OCI-LY7 (cell line): Measurements from ENCODE around the gene ZNF445.
"Not testable (repeated sequence)": the region's sequence is repeated elsewhere in the genome, so short reads cannot be mapped to it uniquely, and the experiment has no call there.

Experiments used
- EZH2phosphoT487 ChIP-seq: fragments of 200-600 bp; sonication (generic); IDR thresholded peaks from 2 replicates; pipeline ENCODE4 v1.6.1; 2018; ENCODE audit warnings: low read depth, borderline replicate concordance, mild to moderate bottlenecking, mixed run types, antibody characterized with exemption, low read length, moderate library complexity, mixed read lengths
- TF ChIP-seq, protein P1 (sequence below): fragments of 200-600 bp; sonication (generic); conservative IDR thresholded peaks from 2 replicates; pipeline ENCODE4 v1.5.1; 2014; ENCODE audit warnings: mild to moderate bottlenecking, antibody characterized with exemption, low read length, moderate library complexity, mixed read lengths

DNA sequence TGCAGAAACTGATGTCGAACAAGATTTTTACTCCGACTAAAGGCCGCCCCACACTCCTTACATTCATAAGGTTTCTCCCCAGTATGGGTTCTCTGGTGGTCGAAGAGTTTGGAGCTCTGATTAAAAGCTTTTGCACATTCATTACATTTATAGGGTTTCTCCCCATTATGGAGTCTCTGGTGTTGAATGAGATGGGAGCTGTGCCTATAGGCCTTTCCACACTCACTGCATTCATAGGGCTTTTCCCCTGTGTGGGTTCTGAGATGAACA, 22.4 kb upstream of the ZNF445 start:
- TF ChIP-seq, protein P1, sequence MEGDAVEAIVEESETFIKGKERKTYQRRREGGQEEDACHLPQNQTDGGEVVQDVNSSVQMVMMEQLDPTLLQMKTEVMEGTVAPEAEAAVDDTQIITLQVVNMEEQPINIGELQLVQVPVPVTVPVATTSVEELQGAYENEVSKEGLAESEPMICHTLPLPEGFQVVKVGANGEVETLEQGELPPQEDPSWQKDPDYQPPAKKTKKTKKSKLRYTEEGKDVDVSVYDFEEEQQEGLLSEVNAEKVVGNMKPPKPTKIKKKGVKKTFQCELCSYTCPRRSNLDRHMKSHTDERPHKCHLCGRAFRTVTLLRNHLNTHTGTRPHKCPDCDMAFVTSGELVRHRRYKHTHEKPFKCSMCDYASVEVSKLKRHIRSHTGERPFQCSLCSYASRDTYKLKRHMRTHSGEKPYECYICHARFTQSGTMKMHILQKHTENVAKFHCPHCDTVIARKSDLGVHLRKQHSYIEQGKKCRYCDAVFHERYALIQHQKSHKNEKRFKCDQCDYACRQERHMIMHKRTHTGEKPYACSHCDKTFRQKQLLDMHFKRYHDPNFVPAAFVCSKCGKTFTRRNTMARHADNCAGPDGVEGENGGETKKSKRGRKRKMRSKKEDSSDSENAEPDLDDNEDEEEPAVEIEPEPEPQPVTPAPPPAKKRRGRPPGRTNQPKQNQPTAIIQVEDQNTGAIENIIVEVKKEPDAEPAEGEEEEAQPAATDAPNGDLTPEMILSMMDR, result not testable (repeated sequence)
- not testable (repeated sequence) for TF ChIP-seq EZH2phosphoT487
